ENCODE results near the gene CNPY3. TPM values are rescaled to one million over a fixed set of nuclear protein-coding genes. Genes with fewer than 3 reads are reported as not detected.

CNPY3 gene
- total RNA-seq, 1 donor from 2014 or later: 59.0 TPM

- H3K4me3 ChIP-seq (ENCODE audit: low read depth, low read length): no peak overlapping the region
- no peak for DNase-seq (ENCODE audit: low read depth)
- TF ChIP-seq CTCF (conservative IDR thresholded peaks at IDR 0.05; ENCODE audit: low read depth, low read length): no peak
Measured at GRCh38 chr6:42968126-42968701, 38.9 kb downstream of the CNPY3 start.

DNA sequence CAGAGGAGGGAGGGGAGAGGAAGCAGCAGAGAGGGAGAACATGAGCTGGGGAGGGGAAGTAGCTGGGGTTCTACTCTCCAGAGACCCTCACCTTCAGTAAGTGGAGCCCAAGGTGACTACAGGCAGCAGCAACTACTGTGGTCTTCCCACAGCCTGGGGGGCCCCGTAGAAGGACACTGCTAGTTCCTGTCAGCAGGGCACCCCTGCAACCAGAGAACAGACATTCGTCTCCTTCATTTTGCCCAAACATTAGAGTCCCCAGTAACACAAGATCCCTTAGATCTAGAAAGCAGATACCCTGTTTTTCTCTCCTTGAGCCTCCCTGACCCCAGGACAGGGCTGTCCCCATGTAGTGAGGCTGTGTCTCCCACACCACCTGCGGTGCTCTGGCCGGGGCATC lies 39.5 kb downstream of the CNPY3 start:
- H3K4me3 ChIP-seq (ENCODE audit: low read depth, low read length): no peak overlapping the region
- DNase-seq (ENCODE audit: low read depth): no peak
- TF ChIP-seq CTCF (conservative IDR thresholded peaks at IDR 0.05; ENCODE audit: low read depth, low read length): no peak

GRCh38 chr6:42969431-42969830 lies 40.2 kb downstream of the CNPY3 start:
- no peak for DNase-seq (ENCODE audit: low read depth)
- H3K4me3 ChIP-seq (ENCODE audit: low read depth, low read length): no peak overlapping the region
- no peak for TF ChIP-seq CTCF (conservative IDR thresholded peaks at IDR 0.05; ENCODE audit: low read depth, low read length)

GRCh38 chr6:42969934-42970333 lies 40.7 kb downstream of the CNPY3 start:
- H3K4me3 ChIP-seq (ENCODE audit: low read depth, low read length): no peak overlapping the region
- TF ChIP-seq CTCF (conservative IDR thresholded peaks at IDR 0.05; ENCODE audit: low read depth, low read length): no peak
- no peak for DNase-seq (ENCODE audit: low read depth)

- DNase-seq (ENCODE audit: low read depth): peak; percentile 25
- no peak for TF ChIP-seq CTCF (conservative IDR thresholded peaks at IDR 0.05; ENCODE audit: low read depth, low read length)
- H3K4me3 ChIP-seq (ENCODE audit: low read depth, low read length): no peak overlapping the region
Measured at GRCh38 chr6:42970871-42971612, 41.8 kb downstream of the CNPY3 start.

GRCh38 chr6:42971746-42972327 lies 42.6 kb downstream of the CNPY3 start:
- DNase-seq (ENCODE audit: low read depth): no peak
- no peak overlapping the region for H3K4me3 ChIP-seq (ENCODE audit: low read depth, low read length)
- no peak for TF ChIP-seq CTCF (conservative IDR thresholded peaks at IDR 0.05; ENCODE audit: low read depth, low read length)

Data from epithelial cell of proximal tubule (primary cell).